ENCODE measurements around the gene DDN. TPM values are rescaled to one million over a fixed set of nuclear protein-coding genes. Genes with fewer than 3 reads are reported as not detected.

Gene DDN
- total RNA-seq (2022; extraction: Qiagen RNA extraction): 0.50 to 0.82 TPM (median 0.66 TPM) in 5 replicates

GRCh38 chr12:48999371-49000131 lies at the start of gene DDN:
Gene DDN, minus strand, starts transcription at chr12:48999375. Its CDS starts 88 bp downstream, at chr12:48999287.

DNA sequence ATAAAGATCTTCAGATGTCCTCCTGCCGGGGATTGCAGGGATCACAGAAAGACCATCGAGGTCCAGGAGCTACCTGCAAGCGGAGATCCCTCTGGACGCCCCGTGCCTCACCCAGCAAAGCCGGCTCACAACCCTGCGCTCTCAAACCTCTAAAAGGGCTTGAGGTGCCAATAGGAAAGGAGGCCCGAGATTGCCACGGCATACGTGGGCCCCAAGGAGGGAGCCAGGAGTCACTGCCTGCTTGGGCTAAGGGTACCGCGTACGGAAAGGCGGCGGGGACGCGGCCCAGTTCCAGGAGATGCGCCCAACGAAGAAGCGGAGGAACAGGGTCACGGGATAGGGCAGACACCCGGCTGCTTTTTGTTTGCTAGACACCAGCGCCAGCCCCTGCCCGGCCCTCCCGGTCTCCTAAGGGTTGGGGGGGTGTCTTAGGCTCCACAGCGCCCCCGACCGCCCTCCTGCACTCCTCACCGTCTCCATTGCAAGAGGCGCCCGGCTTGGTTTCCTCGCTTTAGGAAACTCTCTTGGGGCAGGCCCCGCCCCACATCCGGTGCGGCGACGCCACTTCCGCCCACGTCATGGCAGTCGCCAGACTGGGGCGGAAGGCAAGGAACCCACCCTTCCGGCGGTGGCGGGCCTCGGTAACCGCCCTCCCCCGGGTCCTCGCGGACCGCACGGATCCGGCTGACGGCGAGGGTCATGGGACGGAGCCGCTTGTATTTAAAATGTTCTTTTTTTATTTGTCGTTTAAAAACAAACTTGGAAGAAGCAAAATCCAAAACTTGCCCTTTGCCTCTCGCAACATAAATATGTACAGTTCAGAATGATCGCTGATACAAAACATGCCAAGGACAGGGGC lies 19.3 kb upstream of the DDN start, which contains the start of gene PRKAG1:
TSS of gene PRKAG1 (minus strand) at position 516 of the 859 bp plus-strand sequence. CDS start at position 480, 36 bp downstream.

GRCh38 chr12:48978291-48978740 lies 20.9 kb downstream of the DDN start, which contains the start of gene WNT1:
Gene WNT1, plus strand, starts transcription at chr12:48978322. Its CDS starts 329 bp downstream, at chr12:48978651.

GRCh38 chr12:48957141-48958048 lies 41.8 kb downstream of the DDN start, which contains the start of gene ARF3:
Gene ARF3, minus strand, starts transcription at chr12:48957487. Its CDS starts 16,392 bp downstream, at chr12:48941095.

Other genes starting within 250 kb of the DDN start
- gene ADCY6, start 210.3 kb downstream of the DDN start, total RNA-seq (2022; extraction: Qiagen RNA extraction): 9.5 to 12.7 TPM (median 11.3 TPM) in 5 replicates
- gene CACNB3, start 180.9 kb downstream of the DDN start, total RNA-seq (2022; extraction: Qiagen RNA extraction): 23.8 to 38.2 TPM (median 31.2 TPM) in 5 replicates
- gene DDX23, start 147.2 kb downstream of the DDN start, total RNA-seq (2022; extraction: Qiagen RNA extraction): 71.9 to 82.8 TPM (median 75.2 TPM) in 5 replicates
- gene RND1, start 133.5 kb downstream of the DDN start, total RNA-seq (2022; extraction: Qiagen RNA extraction): 3.1 to 4.9 TPM (median 3.4 TPM) in 5 replicates
- 48.4 to 61.7 TPM (median 57.5 TPM) in 5 replicates for gene FKBP11, start 73.9 kb downstream of the DDN start, total RNA-seq (2022; extraction: Qiagen RNA extraction)
- gene ARF3, start 41.9 kb downstream of the DDN start, total RNA-seq (2022; extraction: Qiagen RNA extraction): 114 to 159 TPM (median 151 TPM) in 5 replicates
- 1.6 to 2.3 TPM (median 1.9 TPM) in 5 replicates for gene WNT10B, start 27.6 kb downstream of the DDN start, total RNA-seq (2022; extraction: Qiagen RNA extraction)
- 0.09 to 0.17 TPM (median 0.13 TPM) in 5 replicates for gene WNT1, start 21.1 kb downstream of the DDN start, total RNA-seq (2022; extraction: Qiagen RNA extraction)
- gene PRKAG1, start 19.4 kb upstream of the DDN start, total RNA-seq (2022; extraction: Qiagen RNA extraction): 39.8 to 43.2 TPM (median 40.2 TPM) in 5 replicates
- 28.7 to 38.1 TPM (median 34.0 TPM) in 5 replicates for gene KMT2D, start 61.4 kb upstream of the DDN start, total RNA-seq (2022; extraction: Qiagen RNA extraction)
- gene RHEBL1, start 70.6 kb upstream of the DDN start, total RNA-seq (2022; extraction: Qiagen RNA extraction): 3.2 to 5.1 TPM (median 4.1 TPM) in 5 replicates
- not detected in 5 replicates for gene DHH, start 95.4 kb upstream of the DDN start, total RNA-seq (2022; extraction: Qiagen RNA extraction)
- 13.1 to 18.8 TPM (median 16.6 TPM) in 5 replicates for gene LMBR1L, start 111.5 kb upstream of the DDN start, total RNA-seq (2022; extraction: Qiagen RNA extraction)
- 2,296 to 2,496 TPM (median 2,380 TPM) in 5 replicates for gene TUBA1B, start 132.0 kb upstream of the DDN start, total RNA-seq (2022; extraction: Qiagen RNA extraction)
- gene TUBA1A, start 189.7 kb upstream of the DDN start, total RNA-seq (2022; extraction: Qiagen RNA extraction): 195 to 252 TPM (median 234 TPM) in 5 replicates

Data from A549 treated with AZD2906 at 1 μM for 4 hours (cell line).